HCT116 (cell line): ENCODE results near the gene RGCC. TPM values are rescaled to one million over a fixed set of nuclear protein-coding genes. Genes with fewer than 3 reads are reported as not detected.

Experiments
- ATAC-seq: fragments of 200-7000 bp; cut with Tn5 transposase; 2 replicates; pipeline ENCODE4 v1.9.1; 2020; ENCODE audit warnings: mild to moderate bottlenecking, moderate library complexity
- BruUV-seq: library from RNA; stranded (reverse); fragments of 400-500 nt; replicated peaks from 2 replicates; lab custom pipeline; 2021; lab: Mats Ljungman, UMichigan
- CTCF ChIA-PET: fragments of 300-600 bp; sonication (Branson Sonifier 250); formaldehyde crosslinking; loops from one replicate; lab custom pipeline; 2021; ENCODE audit warnings: antibody characterized with exemption; lab: Charles Lee
- POLR2A ChIA-PET: fragments of 300-600, 350-600 bp; sonication (Branson Sonifier 250); formaldehyde crosslinking; loops from one replicate; lab custom pipeline; 2021; ENCODE audit warnings: antibody characterized with exemption; lab: Charles Lee
- RAD21 ChIA-PET, 2 experiments: fragments of 300-600 bp; sonication (Branson Sonifier 250); formaldehyde crosslinking; loops; one replicate each; lab custom pipeline; 2023; ENCODE audit warnings: low total read pairs in 2 of 2; ENCODE audit not compliant: uncharacterized antibody in 2 of 2, unreplicated experiment in 2 of 2, low non-redundant PET in 1 of 2; lab: Charles Lee
- DNase-seq: peaks from one replicate; pipeline ENCODE4 v3.0.0-alpha.2; 2010; ENCODE audit warnings: low read depth, low spot score
- H2AFZ ChIP-seq: fragments of 200-600 bp; shearing (Covaris generic), sonication (generic); 2 replicates; pipeline ENCODE4 v1.6.1; 2017; ENCODE audit warnings: low read depth, mixed run types, mixed read lengths, antibody characterized with exemption, low read length; ENCODE audit not compliant: poor library complexity, severe bottlenecking
- H3K27ac ChIP-seq: 2 replicates; pipeline ENCODE4 v1.5.1; 2012; ENCODE audit warnings: low read depth, low read length
- H3K27me3 ChIP-seq: fragments of 200-600 bp; sonication (generic); 2 replicates; pipeline ENCODE4 v1.6.1; 2016; ENCODE audit warnings: mixed run types, low read length, mixed read lengths; ENCODE audit not compliant: insufficient read depth
- H3K36me3 ChIP-seq, 2 experiments: fragments of 200-500 bp in 1 of 2; fragments of 200-600 bp in 1 of 2; sonication (Bioruptor generic) in 1 of 2; sonication (generic) in 1 of 2; 2 replicates each; pipeline versions ENCODE4 v1.5.1 to v1.6.1; 2014 to 2016; ENCODE audit warnings: low read length in 2 of 2, inconsistent platforms in 1 of 2, mixed read lengths in 1 of 2, mixed run types in 1 of 2; ENCODE audit not compliant: insufficient read depth in 2 of 2, control insufficient read depth in 1 of 2
- H3K4me1 ChIP-seq, 2 experiments: fragments of 200-600 bp in 1 of 2; sonication (generic) in 1 of 2; 2 replicates each; pipeline versions ENCODE4 v1.5.1 to v1.6.1; 2012 to 2017; ENCODE audit warnings: low read length in 2 of 2, inconsistent platforms in 1 of 2, mild to moderate bottlenecking in 1 of 2, mixed read lengths in 1 of 2, mixed run types in 1 of 2, moderate library complexity in 1 of 2; ENCODE audit not compliant: insufficient read depth in 2 of 2, control insufficient read depth in 1 of 2
- H3K4me2 ChIP-seq: fragments of 200-600 bp; sonication (generic); 2 replicates; pipeline ENCODE4 v1.6.1; 2017; ENCODE audit warnings: mixed run types, low read length, mixed read lengths
- H3K4me3 ChIP-seq, 2 experiments: fragments of 200-600 bp in 1 of 2; sonication (generic) in 1 of 2; replicated peaks in 1 of 2; 2 replicates each; pipeline ENCODE4 v1.5.1; 2011 to 2016; ENCODE audit warnings: low read length in 2 of 2, control low read depth in 1 of 2, low read depth in 1 of 2, mild to moderate bottlenecking in 1 of 2, mixed read lengths in 1 of 2, mixed run types in 1 of 2
- H3K79me2 ChIP-seq: fragments of 200-600 bp; sonication (generic); 2 replicates; pipeline ENCODE4 v1.6.1; 2017; ENCODE audit warnings: mild to moderate bottlenecking, mixed run types, low read length, moderate library complexity, mixed read lengths; ENCODE audit not compliant: insufficient read depth
- H3K9ac ChIP-seq: fragments of 200-600 bp; sonication (generic); 2 replicates; pipeline ENCODE4 v1.6.1; 2016; ENCODE audit warnings: low read length, mixed read lengths
- H3K9me2 ChIP-seq: fragments of 200-600 bp; sonication (generic), shearing (Covaris generic); 2 replicates; pipeline ENCODE4 v1.6.1; 2017; ENCODE audit warnings: mixed run types, mild to moderate bottlenecking, moderate library complexity; ENCODE audit not compliant: insufficient read depth
- H3K9me3 ChIP-seq, 2 experiments: fragments of 200-500 bp in 1 of 2; fragments of 200-600 bp in 1 of 2; sonication (Bioruptor generic) in 1 of 2; sonication (generic) in 1 of 2; 2 replicates each; pipeline ENCODE4 v1.6.1; 2014 to 2017; ENCODE audit warnings: low read length in 2 of 2, mixed read lengths in 2 of 2, inconsistent platforms in 1 of 2, low read depth in 1 of 2, mild to moderate bottlenecking in 1 of 2, mixed run types in 1 of 2, moderate library complexity in 1 of 2; ENCODE audit not compliant: control insufficient read depth in 1 of 2, insufficient read depth in 1 of 2
- H4K20me1 ChIP-seq: fragments of 200-600 bp; sonication (generic), shearing (Covaris generic); 2 replicates; pipeline ENCODE4 v1.6.1; 2017; ENCODE audit warnings: mixed run types, mild to moderate bottlenecking, moderate library complexity; ENCODE audit not compliant: insufficient read depth
- EGR1 ChIP-seq: IDR thresholded peaks from 2 replicates; pipeline ENCODE4 v1.6.1; 2012; ENCODE audit warnings: low read depth
- ELF1 ChIP-seq: IDR thresholded peaks from 2 replicates; pipeline ENCODE4 v1.6.1; 2012; ENCODE audit warnings: low read depth, borderline replicate concordance
- FOSL1 ChIP-seq: IDR thresholded peaks from 2 replicates; pipeline ENCODE4 v1.6.1; 2012; ENCODE audit warnings: low read depth
- JUND ChIP-seq: IDR thresholded peaks from 2 replicates; pipeline ENCODE4 v1.6.1; 2012
- MAX ChIP-seq: IDR thresholded peaks from 2 replicates; pipeline ENCODE4 v1.6.1; 2012
- POLR2AphosphoS5 ChIP-seq: IDR thresholded peaks from 2 replicates; pipeline ENCODE4 v1.6.1; 2011; ENCODE audit warnings: mild to moderate bottlenecking, low read depth, low read length, moderate library complexity
- RAD21 ChIP-seq: IDR thresholded peaks from 2 replicates; pipeline ENCODE4 v1.6.1; 2012; ENCODE audit warnings: low read depth, mild to moderate bottlenecking
- REST ChIP-seq: IDR thresholded peaks from 2 replicates; pipeline ENCODE4 v1.6.1; 2012; ENCODE audit warnings: low read depth
- SP1 ChIP-seq: IDR thresholded peaks from 2 replicates; pipeline ENCODE4 v1.6.1; 2012; ENCODE audit warnings: low read depth
- SRF ChIP-seq: IDR thresholded peaks from 2 replicates; pipeline ENCODE4 v1.6.1; 2012; ENCODE audit warnings: low read depth
- ZNF274 ChIP-seq: fragments of 200-500 bp; sonication (Bioruptor generic); IDR thresholded peaks from 2 replicates; pipeline ENCODE4 v1.6.1; 2014; ENCODE audit warnings: mild to moderate bottlenecking, low read depth, low read length, inconsistent platforms
- intact Hi-C: fragments of 100-400 bp; cut with micrococcal nuclease; formaldehyde crosslinking; loops from 2 replicates; pipeline ENCODE4 v1.10.0; 2022
- total RNA-seq: library from RNA; stranded (reverse); gene quantifications from one replicate; pipeline ENCODE4 v1.2.1, GENCODE V29; 2021; ENCODE audit not compliant: unreplicated experiment

Gene RGCC
- total RNA-seq, 1 experiment from 2014 or later = 3.2 TPM

DNA sequence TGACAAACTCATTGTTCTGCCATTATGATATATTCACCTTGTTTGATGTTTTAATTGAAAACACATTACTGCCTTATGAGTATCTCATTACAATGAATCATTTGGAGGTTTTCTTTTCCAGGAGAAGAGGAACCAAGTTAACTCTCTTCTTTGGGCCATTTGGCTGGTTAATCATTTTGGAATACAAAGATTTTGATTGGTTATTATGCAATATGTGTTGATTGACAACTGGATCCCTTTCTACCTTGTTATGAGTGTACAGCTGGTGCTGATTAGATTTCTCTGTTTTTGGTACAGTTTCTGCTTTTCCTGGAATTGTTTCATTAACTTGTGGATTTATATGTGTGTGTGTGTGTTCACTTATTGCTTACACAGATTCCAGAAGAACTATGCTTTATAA lies 49.2 kb upstream of the RGCC start:
- peaks cover 0 to 5% of the 10 kb centered on the region in 2 experiments; a peak in 1 of 4 replicates for H3K4me1 ChIP-seq
- H3K9ac ChIP-seq = no peak overlapping the region
- intact Hi-C loops = no loop called here
- no peaks in the 10 kb centered on the region for H4K20me1 ChIP-seq
- peak overlapping the region; percentile 27 for H2AFZ ChIP-seq
- no peaks in the 10 kb centered on the region for H3K79me2 ChIP-seq
- DNase-seq (no peak), ATAC-seq (no peak)
- no peaks in the 10 kb centered on the region for H3K27me3 ChIP-seq
- CTCF ChIA-PET = no interaction called here
- H3K4me3 ChIP-seq = no peak overlapping the region
- POLR2A ChIA-PET = no interaction called here
- no peak for TF ChIP-seq ELF1
- TF ChIP-seq REST = no peak
- no peak for TF ChIP-seq ZNF274
- TF ChIP-seq POLR2AphosphoS5 = no peak
- TF ChIP-seq EGR1 = no peak
- no peak for TF ChIP-seq SP1
- TF ChIP-seq MAX = no peak
- no peak for TF ChIP-seq JUND
- no peak for TF ChIP-seq FOSL1
- no peak for TF ChIP-seq RAD21
- no peak for TF ChIP-seq SRF
- H3K9me3 ChIP-seq = no peaks in the 10 kb centered on the region
- RAD21 ChIA-PET = no interaction called here
- no peak overlapping the region for H3K4me2 ChIP-seq
- H3K36me3 ChIP-seq = no peaks in the 10 kb centered on the region
- BruUV-seq = no TSS peak
- no peak overlapping the region for H3K27ac ChIP-seq
- H3K9me2 ChIP-seq = no peaks in the 10 kb centered on the region
